OCI-LY1 (cell line): ENCODE results near the gene AKAP1.
"Not testable (repeated sequence)": the region's sequence is repeated elsewhere in the genome, so short reads cannot be mapped to it uniquely, and the experiment has no call there.

Experiments
- H2AFZ ChIP-seq: fragments of 200-600 bp; sonication (generic), shearing (Covaris generic); 2 replicates; pipeline ENCODE4 v1.6.0; 2014; ENCODE audit warnings: antibody characterized with exemption, mild to moderate bottlenecking, low read length
- H3F3A ChIP-seq: fragments of 200-600 bp; sonication (generic), shearing (Covaris generic); 2 replicates; pipeline ENCODE4 v1.6.0; 2014; ENCODE audit warnings: mild to moderate bottlenecking, antibody characterized with exemption, low read length, moderate library complexity; ENCODE audit not compliant: insufficient read depth
- H3K27ac ChIP-seq: fragments of 200-600 bp; sonication (generic); 2 replicates; pipeline ENCODE4 v1.5.1; 2014; ENCODE audit warnings: low read length, mixed run types, mild to moderate bottlenecking, low read depth; ENCODE audit not compliant: poor library complexity, severe bottlenecking
- H3K27me3 ChIP-seq: fragments of 200-600 bp; sonication (generic); 2 replicates; pipeline ENCODE4 v1.6.0; 2014; ENCODE audit warnings: antibody characterized with exemption, mild to moderate bottlenecking, low read length, moderate library complexity; ENCODE audit not compliant: insufficient read depth
- H3K36me3 ChIP-seq: fragments of 200-600 bp; sonication (generic); 2 replicates; pipeline ENCODE4 v1.6.1; 2014; ENCODE audit warnings: mild to moderate bottlenecking, antibody characterized with exemption, low read length, moderate library complexity, mixed read lengths; ENCODE audit not compliant: insufficient read depth
- H3K4me1 ChIP-seq: fragments of 200-600 bp; sonication (generic); 2 replicates; pipeline ENCODE4 v1.5.1; 2014; ENCODE audit warnings: mild to moderate bottlenecking, low read length, moderate library complexity; ENCODE audit not compliant: insufficient read depth, severe bottlenecking
- H3K4me2 ChIP-seq: fragments of 200-600 bp; sonication (generic), shearing (Covaris generic); 2 replicates; pipeline ENCODE4 v1.6.1; 2014; ENCODE audit warnings: low read length
- H3K4me3 ChIP-seq: fragments of 200-600 bp; sonication (generic); 2 replicates; pipeline ENCODE4 v1.5.1; 2014; ENCODE audit warnings: low read length, low read depth, mild to moderate bottlenecking, mixed read lengths; ENCODE audit not compliant: poor library complexity, severe bottlenecking
- H3K79me2 ChIP-seq: fragments of 200-600 bp; shearing (Covaris generic); 2 replicates; pipeline ENCODE4 v1.6.1; 2016; ENCODE audit warnings: mixed run types, low read length, mixed read lengths; ENCODE audit not compliant: insufficient read depth
- H3K9ac ChIP-seq: fragments of 200-600 bp; sonication (generic), shearing (Covaris generic); 2 replicates; pipeline ENCODE4 v1.6.1; 2014; ENCODE audit warnings: mild to moderate bottlenecking, low read length, mixed read lengths
- H3K9me2 ChIP-seq: fragments of 200-600 bp; sonication (generic), shearing (Covaris generic); 2 replicates; pipeline ENCODE4 v1.6.1; 2014; ENCODE audit warnings: low read depth, mild to moderate bottlenecking, low read length, mixed read lengths
- H3K9me3 ChIP-seq: fragments of 200-600 bp; shearing (Covaris generic); 2 replicates; pipeline ENCODE4 v1.6.1; 2014; ENCODE audit warnings: low read length, mixed read lengths
- H4K20me1 ChIP-seq: fragments of 200-600 bp; sonication (generic), shearing (Covaris generic); 2 replicates; pipeline ENCODE4 v1.6.0; 2016; ENCODE audit warnings: mild to moderate bottlenecking, low read length; ENCODE audit not compliant: insufficient read depth
- EZH2 ChIP-seq: fragments of 200-600 bp; sonication (generic), shearing (Covaris generic); IDR thresholded peaks from 2 replicates; pipeline ENCODE4 v1.8.0; 2017; ENCODE audit warnings: borderline replicate concordance, mixed run types, mild to moderate bottlenecking, antibody characterized with exemption, low read length, moderate library complexity, mixed read lengths
- TF ChIP-seq, protein P1 (sequence below): fragments of 200-600 bp; sonication (generic), shearing (Covaris generic); IDR thresholded peaks from 2 replicates; pipeline ENCODE4 v1.5.1; 2017; ENCODE audit warnings: mild to moderate bottlenecking, antibody characterized with exemption, low read length, moderate library complexity, mixed read lengths

Gene AKAP1

DNA sequence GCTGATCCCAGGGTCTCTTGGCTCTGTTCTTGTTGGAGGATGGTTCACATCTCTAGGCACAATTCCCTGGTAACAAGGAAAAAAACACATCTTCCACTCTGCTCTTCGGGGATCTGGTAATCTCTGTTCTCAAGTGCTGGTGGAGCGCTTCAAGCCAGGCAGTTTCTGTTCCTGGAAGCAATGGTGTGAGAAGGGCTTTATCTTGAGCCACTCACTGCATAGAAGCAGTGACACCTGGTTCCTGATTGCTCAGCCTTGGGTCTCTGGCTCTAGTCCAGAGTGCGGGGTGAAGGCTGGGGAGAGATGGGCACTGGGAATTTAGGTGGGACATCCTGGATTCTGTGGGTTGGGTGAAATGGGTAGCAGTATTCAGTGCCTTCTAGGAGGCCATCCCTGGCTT is 14.1 kb downstream of the AKAP1 start:
- peaks cover 26% of the 10 kb centered on the region for H3K79me2 ChIP-seq
- H3F3A ChIP-seq, result no peaks in the 10 kb centered on the region
- H3K36me3 ChIP-seq, result peaks cover 7% of the 10 kb centered on the region; the same call in 1 of the 2 replicates
- no peaks in the 10 kb centered on the region for H4K20me1 ChIP-seq
- no peak overlapping the region for H2AFZ ChIP-seq
- TF ChIP-seq, protein P1, sequence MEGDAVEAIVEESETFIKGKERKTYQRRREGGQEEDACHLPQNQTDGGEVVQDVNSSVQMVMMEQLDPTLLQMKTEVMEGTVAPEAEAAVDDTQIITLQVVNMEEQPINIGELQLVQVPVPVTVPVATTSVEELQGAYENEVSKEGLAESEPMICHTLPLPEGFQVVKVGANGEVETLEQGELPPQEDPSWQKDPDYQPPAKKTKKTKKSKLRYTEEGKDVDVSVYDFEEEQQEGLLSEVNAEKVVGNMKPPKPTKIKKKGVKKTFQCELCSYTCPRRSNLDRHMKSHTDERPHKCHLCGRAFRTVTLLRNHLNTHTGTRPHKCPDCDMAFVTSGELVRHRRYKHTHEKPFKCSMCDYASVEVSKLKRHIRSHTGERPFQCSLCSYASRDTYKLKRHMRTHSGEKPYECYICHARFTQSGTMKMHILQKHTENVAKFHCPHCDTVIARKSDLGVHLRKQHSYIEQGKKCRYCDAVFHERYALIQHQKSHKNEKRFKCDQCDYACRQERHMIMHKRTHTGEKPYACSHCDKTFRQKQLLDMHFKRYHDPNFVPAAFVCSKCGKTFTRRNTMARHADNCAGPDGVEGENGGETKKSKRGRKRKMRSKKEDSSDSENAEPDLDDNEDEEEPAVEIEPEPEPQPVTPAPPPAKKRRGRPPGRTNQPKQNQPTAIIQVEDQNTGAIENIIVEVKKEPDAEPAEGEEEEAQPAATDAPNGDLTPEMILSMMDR, result no peak
- no peak for TF ChIP-seq EZH2
- H3K4me3 ChIP-seq, result no peak overlapping the region
- peaks cover 28% of the 10 kb centered on the region for H3K4me1 ChIP-seq
- no peaks in the 10 kb centered on the region for H3K9me3 ChIP-seq
- H3K27me3 ChIP-seq, result no peaks in the 10 kb centered on the region
- no peak overlapping the region for H3K27ac ChIP-seq
- H3K9me2 ChIP-seq, result no peaks in the 10 kb centered on the region
- no peak overlapping the region for H3K4me2 ChIP-seq
- no peak overlapping the region for H3K9ac ChIP-seq

DNA sequence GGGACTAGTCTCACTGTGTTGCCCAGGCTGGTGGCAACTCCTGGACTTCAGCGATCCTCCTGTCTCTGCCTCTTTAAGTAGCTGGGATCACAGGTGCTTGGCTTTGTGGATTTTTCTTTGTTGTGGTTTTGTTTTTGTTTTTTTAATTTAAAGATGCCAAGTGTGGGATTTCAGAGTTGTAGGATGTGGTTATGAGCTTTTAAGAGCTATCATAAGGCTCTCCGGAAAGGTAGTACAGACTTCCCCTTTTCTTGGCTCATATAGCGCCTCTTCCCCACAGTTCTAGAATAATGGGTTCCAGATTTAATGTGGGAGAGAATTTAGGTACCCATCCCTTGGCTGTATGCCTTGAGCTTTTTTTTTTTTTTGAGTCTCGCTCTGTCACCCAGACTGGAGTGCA is 17.1 kb downstream of the AKAP1 start:
- Histone ChIP-seq H3K9me2 (no peaks in the 10 kb centered on the region), H3K27ac (no peak overlapping the region), H3K27me3 (no peaks in the 10 kb centered on the region), H3K79me2 (peaks cover 20% of the 10 kb centered on the region), H3K4me2 (no peak overlapping the region), H3K9ac (no peak overlapping the region), H3K4me1 (peaks cover 28% of the 10 kb centered on the region), H3K9me3 (no peaks in the 10 kb centered on the region), H3F3A (no peaks in the 10 kb centered on the region), H3K4me3 (no peak overlapping the region), H2AFZ (no peak overlapping the region), H4K20me1 (no peaks in the 10 kb centered on the region), H3K36me3 (peaks cover 12% of the 10 kb centered on the region; the same call in 1 of the 2 replicates)
- no peak for TF ChIP-seq EZH2
- TF ChIP-seq, protein P1, result no peak

DNA sequence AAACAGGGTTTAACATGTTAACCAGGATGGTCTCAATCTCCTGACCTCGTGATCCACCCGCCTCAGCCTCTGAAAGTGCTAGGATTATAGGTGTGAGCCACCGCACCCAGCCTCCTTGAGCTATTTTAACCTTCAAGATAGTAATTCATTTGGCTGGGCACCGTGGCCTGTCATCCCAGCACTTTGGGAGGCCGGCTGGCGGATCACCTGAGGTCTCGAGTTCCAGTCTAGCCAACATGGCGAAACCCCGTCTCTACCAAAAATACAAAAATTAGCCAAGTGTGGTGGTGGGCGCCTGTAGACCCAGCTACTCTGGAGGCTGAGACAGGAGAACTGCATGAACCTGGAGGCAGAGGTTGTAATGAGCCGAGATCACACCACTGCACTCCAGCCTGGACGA is 17.6 kb downstream of the AKAP1 start:
- not testable (repeated sequence) for H3K27ac ChIP-seq, H3K27me3 ChIP-seq, H2AFZ ChIP-seq, H3K4me2 ChIP-seq, H3K9me3 ChIP-seq, H3K4me3 ChIP-seq, H3K9ac ChIP-seq, H3K9me2 ChIP-seq, H3F3A ChIP-seq, H4K20me1 ChIP-seq
- peaks cover 24% of the 10 kb centered on the region for H3K4me1 ChIP-seq
- H3K36me3 ChIP-seq, result peaks cover 13% of the 10 kb centered on the region; the same call in 1 of the 2 replicates
- peaks cover 20% of the 10 kb centered on the region for H3K79me2 ChIP-seq

DNA sequence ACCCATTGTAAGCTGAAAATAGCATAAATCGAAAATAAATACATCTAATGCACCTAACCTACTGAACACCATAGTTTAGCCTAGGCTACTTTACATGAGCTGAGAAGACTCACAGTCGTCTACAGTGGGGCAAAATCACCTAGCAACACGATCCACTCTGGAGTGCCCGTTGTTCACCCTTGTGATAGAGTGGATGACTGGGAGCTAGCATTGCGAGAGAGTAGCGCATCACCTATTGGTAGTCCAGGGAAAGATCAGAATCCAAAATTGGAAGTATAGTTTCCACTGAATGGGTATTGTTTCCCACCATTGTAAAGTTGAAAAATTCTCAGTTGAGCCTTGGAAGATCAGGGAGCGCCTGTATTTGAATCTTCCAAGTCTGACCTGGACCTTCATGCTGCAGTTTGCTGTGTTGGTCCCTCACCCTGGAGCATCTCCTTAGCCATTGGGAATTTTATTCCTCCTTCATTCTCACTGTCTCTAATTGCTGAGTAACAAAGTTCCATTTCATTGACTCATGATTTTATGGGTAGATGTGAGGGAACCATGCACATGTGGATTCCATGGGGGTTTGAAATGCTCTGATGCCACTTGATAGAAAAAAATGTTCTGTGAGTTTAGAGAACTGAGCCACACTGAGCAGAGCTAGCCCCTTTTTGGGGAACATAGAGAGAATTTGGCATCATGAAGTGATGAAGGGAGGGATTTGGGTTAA is 19.6 kb downstream of the AKAP1 start:
- Histone ChIP-seq H3K9ac (no peak overlapping the region), H3K79me2 (peaks cover 15% of the 10 kb centered on the region), H3K36me3 (peaks cover 16% of the 10 kb centered on the region; the same call in 1 of the 2 replicates), H3K27ac (no peak overlapping the region), H3K9me2 (no peaks in the 10 kb centered on the region), H3K4me1 (peaks cover 10% of the 10 kb centered on the region), H3F3A (no peaks in the 10 kb centered on the region), H4K20me1 (no peaks in the 10 kb centered on the region), H3K4me2 (no peak overlapping the region), H3K4me3 (no peak overlapping the region), H2AFZ (no peak overlapping the region), H3K9me3 (no peaks in the 10 kb centered on the region), H3K27me3 (no peaks in the 10 kb centered on the region)
- TF ChIP-seq, protein P1, result no peak
